ENCODE data around the gene SEC14L1. TPM values are rescaled to one million over a fixed set of nuclear protein-coding genes. Genes with fewer than 3 reads are reported as not detected.

Gene SEC14L1
- total RNA-seq, 2 donors from 2014 or later = 89.0 to 105 TPM

- ATAC-seq (ENCODE audit: insufficient number of reproducible peaks, low FRiP score, low read depth) (no peak), DNase-seq (ENCODE audit: low spot score) (no peak)
- Histone ChIP-seq H3K4me1 (ENCODE audit: control insufficient read depth in 1 of 2, low read depth in 2 of 2) (peaks cover 22 to 50% of the 10 kb centered on the region in 2 donors), H3K27me3 (replicated peaks; ENCODE audit: insufficient read depth) (no peaks in the 10 kb centered on the region), H3K4me3 (no peak overlapping the region), H3K9me3 (no peaks in the 10 kb centered on the region), H3K36me3 (no peaks in the 10 kb centered on the region), H3K27ac (peak overlapping the region in 1 of 2 donors; percentile 2)
- no peak for TF ChIP-seq CTCF (IDR thresholded peaks at IDR 0.05)
These were observed 19.5 kb downstream of the SEC14L1 start for GRCh38 chr17:77160091-77160874.

GRCh38 chr17:77160875-77161530 lies 20.2 kb downstream of the SEC14L1 start:
- Histone ChIP-seq H3K36me3 (no peaks in the 10 kb centered on the region), H3K27ac (no peak overlapping the region), H3K4me3 (no peak overlapping the region), H3K9me3 (no peaks in the 10 kb centered on the region), H3K4me1 (ENCODE audit: control insufficient read depth in 1 of 2, low read depth in 2 of 2) (peaks cover 27 to 57% of the 10 kb centered on the region in 2 donors), H3K27me3 (replicated peaks; ENCODE audit: insufficient read depth) (no peaks in the 10 kb centered on the region)
- no peak for TF ChIP-seq CTCF (IDR thresholded peaks at IDR 0.05)
- DNase-seq (ENCODE audit: low spot score) = no peak
- ATAC-seq (ENCODE audit: insufficient number of reproducible peaks, low FRiP score, low read depth) = no peak

- Histone ChIP-seq H3K27me3 (replicated peaks; ENCODE audit: insufficient read depth) (no peaks in the 10 kb centered on the region), H3K4me1 (ENCODE audit: control insufficient read depth in 1 of 2, low read depth in 2 of 2) (peaks cover 27 to 57% of the 10 kb centered on the region in 2 donors), H3K9me3 (peaks cover 5% of the 10 kb centered on the region), H3K27ac (no peak overlapping the region), H3K36me3 (no peaks in the 10 kb centered on the region), H3K4me3 (no peak overlapping the region)
- no peak for DNase-seq (ENCODE audit: low spot score)
- ATAC-seq (ENCODE audit: insufficient number of reproducible peaks, low FRiP score, low read depth) = no peak
- TF ChIP-seq CTCF (IDR thresholded peaks at IDR 0.05) = no peak
These were observed 21.2 kb downstream of the SEC14L1 start for GRCh38 chr17:77161953-77162352.

- H3K27me3 ChIP-seq (replicated peaks; ENCODE audit: insufficient read depth) = no peaks in the 10 kb centered on the region
- no peak overlapping the region for H3K27ac ChIP-seq
- TF ChIP-seq CTCF (IDR thresholded peaks at IDR 0.05) = no peak
- ATAC-seq (ENCODE audit: insufficient number of reproducible peaks, low FRiP score, low read depth) (no peak), DNase-seq (ENCODE audit: low spot score) (no peak)
- H3K36me3 ChIP-seq = no peaks in the 10 kb centered on the region
- no peak overlapping the region for H3K4me3 ChIP-seq
- H3K4me1 ChIP-seq (ENCODE audit: control insufficient read depth in 1 of 2, low read depth in 2 of 2) = peaks cover 27 to 53% of the 10 kb centered on the region in 2 donors
- peaks cover 15% of the 10 kb centered on the region for H3K9me3 ChIP-seq
These were observed 22.2 kb downstream of the SEC14L1 start for GRCh38 chr17:77163001-77163400.

GRCh38 chr17:77163511-77164280 lies 22.9 kb downstream of the SEC14L1 start:
- no peak for TF ChIP-seq CTCF (IDR thresholded peaks at IDR 0.05)
- Histone ChIP-seq H3K9me3 (peaks cover 17% of the 10 kb centered on the region), H3K27ac (no peak overlapping the region), H3K4me3 (no peak overlapping the region), H3K36me3 (no peaks in the 10 kb centered on the region), H3K27me3 (replicated peaks; ENCODE audit: insufficient read depth) (no peaks in the 10 kb centered on the region), H3K4me1 (ENCODE audit: control insufficient read depth in 1 of 2, low read depth in 2 of 2) (peaks cover 27 to 53% of the 10 kb centered on the region in 2 donors)
- no peak for DNase-seq (ENCODE audit: low spot score)
- no peak for ATAC-seq (ENCODE audit: insufficient number of reproducible peaks, low FRiP score, low read depth)
